ENCODE data around the gene MRPL23.

The MRPL23 gene

DNA sequence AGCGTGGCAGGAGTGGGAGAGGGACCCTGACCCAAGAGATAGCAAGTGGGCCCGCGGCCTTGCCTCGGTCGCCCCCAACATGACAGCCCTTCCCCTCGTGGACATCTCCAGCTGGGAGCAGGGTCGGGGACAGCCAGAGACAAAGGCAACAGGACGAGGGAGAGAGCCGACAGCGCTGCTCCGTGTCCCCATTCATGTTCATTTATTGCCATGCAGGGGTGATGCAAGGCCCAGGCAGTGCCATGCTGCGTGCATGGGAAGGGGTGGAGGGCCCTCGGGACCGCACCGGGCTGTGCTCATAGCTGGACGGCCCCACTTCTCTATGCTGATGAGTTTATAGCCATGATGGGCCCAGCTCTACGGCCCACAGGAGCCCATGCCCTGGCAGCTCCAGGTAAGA lies 12.7 kb downstream of the MRPL23 start:
- DNase-seq: no peak

DNA sequence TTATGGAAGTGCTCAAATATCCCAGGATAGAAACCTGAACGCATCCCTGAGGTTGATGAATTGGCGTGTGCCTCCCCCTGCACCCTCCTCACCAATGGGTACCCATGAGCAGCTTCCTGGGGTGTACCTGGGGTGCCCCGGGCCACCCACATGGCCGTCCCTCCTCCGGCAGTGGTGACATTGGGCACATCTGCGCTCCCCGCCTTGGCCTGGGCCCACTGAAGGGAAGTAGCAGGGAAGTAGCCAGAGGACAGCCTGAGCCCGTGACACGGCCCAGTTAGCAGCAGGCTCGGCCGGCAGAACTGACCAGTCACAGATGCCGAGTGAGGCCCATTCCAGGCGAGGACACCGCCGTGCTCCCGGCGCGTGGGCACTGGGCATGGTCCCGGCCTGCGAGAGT lies 16.7 kb downstream of the MRPL23 start:
- no peak for DNase-seq

DNA sequence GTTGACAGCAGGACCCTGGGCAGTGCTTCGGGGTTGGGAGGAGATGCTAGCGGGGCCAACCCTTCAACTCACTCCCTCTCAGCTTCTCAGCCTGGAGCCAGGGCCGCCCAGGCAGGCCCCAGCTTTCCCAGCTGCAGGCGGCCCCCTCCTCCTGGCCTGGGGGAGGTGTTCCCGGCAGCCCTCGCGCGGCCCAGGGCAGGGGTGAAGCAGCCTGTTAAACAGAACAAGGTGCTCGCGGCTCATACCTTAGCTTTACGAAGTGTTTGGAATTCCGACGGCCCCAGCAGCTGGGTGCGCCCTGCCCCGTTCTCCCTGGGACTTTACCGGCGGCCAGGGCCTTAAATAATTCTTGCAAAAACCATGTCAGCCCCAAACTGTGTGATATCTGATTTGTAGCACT lies 17.2 kb downstream of the MRPL23 start:
- no peak for DNase-seq

DNA sequence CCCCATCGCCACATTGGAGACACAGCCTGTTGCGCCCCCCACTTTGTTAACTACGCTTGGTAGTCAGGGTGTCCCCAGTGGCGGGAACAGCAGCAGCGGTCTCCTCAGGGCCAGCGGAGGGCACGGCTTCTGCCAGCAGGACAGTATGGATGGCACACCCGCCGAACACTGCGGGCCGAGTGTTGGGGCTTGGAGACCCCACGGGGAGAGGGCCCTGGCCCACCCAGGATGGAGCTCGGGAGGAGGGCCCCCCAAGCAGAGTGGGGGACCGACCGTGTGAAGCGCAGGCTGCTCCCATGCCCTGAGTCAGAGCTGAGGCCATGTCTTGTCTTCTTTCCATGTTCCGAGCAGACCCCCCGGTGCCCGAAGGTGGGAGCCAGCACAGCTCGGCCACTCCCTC lies 17.8 kb downstream of the MRPL23 start:
- DNase-seq: no peak

DNA sequence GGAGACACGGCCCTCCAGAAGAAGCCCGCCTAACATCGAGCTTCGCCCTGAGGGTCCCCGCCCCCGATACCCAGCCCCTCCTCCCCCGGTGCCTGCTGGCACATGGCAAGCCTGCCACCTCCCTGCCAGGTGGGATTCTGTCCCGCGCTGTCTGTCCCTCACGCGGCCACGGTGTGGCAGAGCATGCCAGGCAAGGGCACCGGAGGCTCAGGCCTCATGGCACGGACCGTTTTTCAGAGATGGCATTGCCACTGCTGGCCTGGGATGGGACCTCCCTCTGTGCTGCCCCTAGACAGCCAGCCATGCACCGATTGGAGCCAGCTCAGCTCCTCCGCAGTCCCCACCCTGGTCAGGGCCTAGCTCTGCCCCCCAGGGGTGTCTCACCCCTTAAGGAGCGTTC lies 19.4 kb downstream of the MRPL23 start:
- DNase-seq: no peak

DNA sequence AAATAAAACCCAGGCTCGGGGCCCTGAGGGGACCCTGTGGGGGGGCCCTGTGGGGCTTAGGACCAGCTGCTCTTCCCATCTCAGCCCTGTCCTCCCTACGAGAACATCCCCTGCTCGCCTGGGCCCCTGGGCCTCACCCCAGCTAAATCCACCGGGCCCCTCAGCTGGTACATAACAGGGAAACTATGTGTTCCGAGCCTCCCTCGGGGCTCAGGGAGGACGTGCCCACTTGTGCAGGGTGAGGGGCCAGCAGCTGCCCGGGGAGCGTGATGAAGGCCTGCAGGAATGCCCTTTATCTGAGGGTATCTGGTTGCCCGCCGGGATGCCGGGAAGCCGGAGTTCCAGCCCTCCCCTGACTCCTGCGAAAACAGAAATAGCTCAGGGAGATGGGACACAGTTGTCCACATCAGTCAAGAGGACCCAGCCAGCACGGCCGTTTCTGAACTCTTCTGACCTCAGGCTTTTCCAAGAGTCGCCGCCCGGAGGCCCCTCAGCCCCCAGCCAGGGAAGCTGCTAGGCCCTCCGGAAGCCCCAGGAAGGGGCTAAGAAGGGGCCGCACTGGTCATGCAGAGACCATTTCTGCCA lies 20.6 kb downstream of the MRPL23 start:
- no peak for DNase-seq

DNA sequence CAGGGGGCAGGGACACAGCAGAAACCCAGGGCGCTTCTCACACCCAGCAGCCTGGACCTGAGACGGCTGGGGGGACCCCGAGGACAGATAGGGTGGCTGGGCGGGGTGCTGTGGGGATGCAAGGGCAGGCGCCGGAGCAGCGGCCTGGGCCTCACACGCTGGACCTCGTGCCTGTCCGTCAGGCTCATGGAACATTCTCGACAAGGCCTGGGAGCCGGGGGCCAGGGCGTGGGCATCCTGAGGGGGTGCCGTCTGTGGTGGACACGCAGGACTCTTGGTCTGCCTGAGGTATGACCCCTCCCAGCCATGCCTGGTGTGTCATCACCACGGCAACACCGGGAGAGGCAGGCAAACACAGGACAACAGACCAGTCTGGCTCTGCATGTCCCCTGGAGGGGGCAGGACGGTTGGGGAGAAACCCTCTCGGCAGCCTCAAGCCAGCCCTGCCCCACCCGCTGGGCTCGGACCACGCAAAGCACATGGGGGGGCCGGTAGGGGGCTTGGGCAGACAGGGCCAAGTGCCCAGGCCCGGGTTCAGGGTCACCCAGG lies 21.4 kb downstream of the MRPL23 start:
- DNase-seq: no peak

DNA sequence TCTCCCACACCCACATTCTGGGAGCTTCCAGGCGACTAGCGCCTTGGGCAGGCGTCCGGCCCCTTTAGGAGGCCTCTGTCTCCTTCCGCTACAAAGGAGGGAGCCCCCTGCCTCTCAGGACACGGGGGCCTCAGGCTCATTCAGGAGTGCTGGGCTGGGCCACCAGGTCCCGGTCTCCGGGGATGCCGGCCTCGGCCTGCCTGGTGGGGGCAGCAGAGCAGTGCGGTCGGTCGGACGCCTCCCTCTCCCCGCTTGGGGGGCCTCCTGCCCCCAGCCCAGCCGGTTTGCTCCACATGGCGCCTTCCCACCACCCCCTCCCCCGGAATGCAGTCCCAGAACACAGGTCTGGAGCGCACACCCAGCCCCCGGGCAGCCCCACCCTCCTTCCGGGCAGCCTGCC lies 21.9 kb downstream of the MRPL23 start:
- DNase-seq: no peak

DNA sequence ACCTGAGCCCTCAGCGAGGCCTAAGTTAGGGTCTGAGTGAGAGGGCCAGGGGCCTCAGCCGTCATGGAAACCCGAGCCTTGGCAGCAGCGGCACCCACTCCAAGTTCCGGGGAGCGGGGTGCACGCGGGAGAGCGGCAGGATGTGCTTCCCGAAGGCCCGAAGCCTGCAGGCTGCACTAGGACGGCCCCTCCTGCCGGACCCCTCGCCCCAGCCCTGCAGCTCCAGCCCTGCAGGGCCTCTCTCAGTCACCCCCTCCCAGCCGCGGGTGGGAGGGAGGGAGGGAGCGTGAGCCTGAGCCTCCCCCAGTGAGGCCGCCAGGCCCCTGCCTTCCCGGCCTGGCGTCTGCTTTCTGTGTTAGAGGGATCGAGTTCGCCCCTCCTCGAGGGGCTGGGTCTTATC lies 22.6 kb downstream of the MRPL23 start:
- DNase-seq: no peak

DNA sequence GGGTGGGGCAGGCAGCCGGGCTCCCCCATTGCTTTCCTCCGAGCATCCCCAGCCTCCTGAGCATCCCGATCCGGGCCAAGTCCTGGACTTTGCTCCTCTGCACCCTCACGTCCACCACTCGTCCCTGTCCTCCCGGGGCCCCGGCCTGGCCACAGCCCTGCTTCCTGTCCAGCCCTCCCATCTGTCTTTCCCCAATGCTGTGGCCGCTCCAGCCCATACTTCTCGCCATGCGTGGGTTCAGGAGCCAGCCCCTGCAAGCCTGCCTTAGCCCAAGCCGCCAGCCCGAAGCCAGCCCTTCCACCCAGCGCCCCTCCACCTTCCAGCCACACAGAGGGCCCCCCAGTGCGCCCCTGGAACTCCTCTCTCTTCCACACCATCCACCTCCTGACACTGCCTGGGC lies 23.8 kb downstream of the MRPL23 start:
- DNase-seq: no peak

DNA sequence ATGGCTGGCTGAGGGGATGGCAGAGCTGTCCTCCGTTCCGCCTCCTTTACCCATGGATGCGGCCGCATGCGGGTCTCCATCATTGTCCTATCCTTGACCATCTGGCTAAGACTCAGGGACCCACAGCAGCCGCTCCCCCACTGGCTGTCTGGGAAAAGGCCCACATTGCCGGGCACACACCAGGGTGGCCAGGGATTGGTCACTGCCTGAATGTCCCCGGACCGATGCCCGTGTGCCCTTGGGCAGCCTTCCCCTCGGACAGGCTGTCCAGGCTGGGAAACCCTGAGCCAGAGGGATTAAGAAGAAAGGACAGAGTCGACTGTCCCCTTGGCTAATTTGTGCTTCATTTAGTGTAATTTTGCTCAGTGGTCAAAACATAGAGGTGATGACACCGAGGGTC lies 28.1 kb downstream of the MRPL23 start:
- no peak for DNase-seq

DNA sequence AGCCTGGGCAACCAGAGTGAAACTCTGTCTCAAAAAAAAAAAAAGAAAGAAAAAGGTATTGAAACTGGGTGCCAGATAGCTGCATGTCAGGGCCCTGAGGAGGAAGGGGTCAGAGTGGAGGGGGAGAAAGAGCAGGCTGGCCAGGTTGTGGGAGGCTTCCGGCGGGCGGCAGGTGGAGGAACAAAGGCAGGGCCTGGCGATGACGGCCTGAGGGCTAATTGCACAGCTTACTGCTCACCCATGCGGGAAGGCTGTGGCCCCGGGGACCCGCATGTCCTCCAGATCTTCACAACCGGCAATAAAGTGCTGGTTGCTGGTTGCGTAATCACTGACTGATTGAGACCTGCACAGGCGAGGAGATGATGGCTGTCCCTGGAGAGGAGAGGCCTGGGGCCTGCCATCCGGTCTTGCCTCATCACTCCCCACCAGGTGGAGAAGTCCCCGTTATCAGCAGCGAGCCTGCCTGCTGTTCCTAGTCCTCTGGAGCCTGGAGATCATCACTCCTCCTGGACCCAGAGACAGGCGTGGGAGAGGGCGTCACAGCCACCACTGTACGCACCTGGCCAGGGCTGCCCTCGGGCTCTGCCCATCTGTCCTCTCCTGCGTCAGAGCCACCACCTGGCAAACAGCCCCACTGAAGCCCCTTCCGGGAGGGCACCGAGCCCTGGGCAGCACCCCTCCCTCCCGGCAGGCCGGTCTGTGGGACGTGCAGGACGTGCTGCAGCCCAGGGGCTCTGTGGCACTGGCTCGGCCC lies 31.8 kb downstream of the MRPL23 start:
- no peak for DNase-seq

DNA sequence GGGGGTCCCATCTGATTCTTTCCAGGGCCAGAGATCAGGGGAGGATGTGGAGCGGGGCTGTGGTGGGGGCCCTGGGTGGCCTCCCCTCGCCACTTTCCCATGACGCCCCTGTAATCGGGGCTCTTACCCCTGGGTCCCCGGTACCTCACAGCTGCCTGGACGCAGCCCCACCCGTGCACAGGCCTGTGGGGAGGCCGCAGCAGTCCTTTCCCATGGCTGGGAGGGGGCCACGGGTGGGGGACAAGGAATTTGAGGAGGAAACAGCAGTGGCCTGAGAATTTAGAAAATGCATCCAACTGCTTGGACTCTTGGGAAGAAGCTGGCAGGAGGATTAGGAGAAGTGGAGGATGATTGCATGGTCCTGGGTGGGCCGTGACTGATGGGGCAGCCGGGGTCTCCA lies 32.5 kb downstream of the MRPL23 start:
- DNase-seq: no peak

DNA sequence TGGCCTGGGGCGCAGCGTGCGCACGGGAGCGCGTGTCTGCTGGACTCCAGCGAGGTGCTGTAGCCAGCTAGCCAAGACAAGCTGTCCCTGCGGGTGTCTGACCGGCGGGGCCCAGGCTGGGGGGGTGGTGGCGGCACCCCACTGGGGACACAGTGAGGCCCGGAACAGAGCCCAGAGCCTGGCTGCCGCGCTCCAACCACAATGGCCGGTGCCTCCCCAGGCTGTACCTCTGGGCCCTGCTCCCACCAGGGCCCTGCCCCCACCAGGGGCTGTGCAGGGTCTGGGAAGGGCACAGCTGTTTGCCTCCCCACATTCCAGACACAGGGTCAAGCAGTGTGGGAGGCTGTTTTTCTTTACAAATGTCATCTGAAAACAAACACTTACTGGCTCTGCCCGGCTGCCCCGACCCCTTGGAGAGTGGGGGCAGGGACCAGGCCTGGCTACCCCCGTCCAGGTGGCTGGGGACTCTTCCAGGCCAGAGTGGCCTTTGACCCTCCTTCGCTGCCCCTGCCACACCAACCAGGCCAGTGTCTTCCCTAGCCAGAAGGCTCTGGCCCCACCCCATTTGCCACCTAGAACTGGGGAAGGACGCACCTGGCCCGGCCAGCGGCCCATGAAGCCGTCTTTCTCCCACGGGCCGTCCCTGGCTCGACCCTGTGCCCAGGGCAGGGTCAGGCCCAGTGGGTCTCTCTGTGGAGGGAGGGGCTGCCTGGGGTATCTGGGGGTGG lies 35.9 kb downstream of the MRPL23 start:
- DNase-seq: no peak

DNA sequence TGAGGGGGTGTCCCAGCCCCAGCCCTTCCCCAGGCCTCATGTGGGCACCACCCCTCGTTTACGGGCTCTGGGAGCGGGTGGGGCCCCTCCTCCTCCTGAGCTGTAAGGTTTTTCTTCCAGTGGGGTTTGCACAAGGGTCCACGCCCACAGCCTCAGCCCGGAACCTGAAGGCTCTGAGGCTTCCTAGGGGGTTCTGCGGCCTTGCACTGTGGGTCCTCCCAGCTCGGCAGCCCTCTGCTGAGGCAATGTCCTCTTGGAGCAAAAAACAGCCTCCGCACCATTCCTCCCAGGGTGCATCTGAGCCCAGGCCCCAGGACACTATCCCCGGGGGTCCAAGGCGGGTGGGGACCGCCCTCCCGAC lies 36.4 kb downstream of the MRPL23 start:
- DNase-seq: no peak

DNA sequence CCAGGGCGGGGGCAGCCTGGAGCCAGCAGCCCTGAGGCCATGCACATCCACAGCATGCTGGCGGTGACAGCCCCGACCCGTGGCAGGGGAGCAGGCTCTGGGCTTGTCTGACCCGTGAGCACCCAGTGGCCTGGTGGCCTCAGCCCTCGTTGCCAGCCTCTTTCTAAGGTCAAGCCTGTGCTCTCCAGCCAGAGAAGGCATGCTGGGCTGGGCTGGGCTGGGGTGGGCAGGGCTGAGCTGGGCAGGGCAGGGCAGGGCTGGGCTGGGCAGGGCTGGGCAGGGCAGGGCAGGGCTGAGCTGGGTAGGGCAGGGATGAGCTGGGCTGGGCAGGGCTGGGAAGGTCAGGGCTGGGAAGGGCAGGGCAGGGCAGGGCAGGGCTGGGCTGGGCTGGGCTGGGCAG lies 39.9 kb downstream of the MRPL23 start:
- DNase-seq: no peak

DNA sequence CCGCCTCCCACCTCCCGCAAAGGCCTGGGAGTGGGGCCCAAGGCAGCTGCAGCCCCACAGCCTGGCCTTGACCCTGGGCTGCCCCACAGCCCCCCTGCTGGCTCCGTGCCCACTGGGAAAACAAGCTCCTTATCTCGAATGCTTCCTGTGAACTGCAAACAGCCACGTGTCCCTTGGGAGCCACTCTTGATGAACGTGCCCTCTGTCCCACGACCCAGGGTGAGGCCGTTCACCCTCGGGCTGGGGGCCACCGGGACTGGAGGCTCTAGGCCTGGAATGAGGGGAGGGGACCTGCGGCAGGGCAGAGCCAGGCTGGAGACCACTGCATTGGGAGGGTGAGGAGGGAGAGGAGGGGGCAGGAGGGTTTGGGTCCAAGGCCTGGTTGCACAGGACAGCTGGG lies 41.0 kb downstream of the MRPL23 start:
- no peak for DNase-seq

DNA sequence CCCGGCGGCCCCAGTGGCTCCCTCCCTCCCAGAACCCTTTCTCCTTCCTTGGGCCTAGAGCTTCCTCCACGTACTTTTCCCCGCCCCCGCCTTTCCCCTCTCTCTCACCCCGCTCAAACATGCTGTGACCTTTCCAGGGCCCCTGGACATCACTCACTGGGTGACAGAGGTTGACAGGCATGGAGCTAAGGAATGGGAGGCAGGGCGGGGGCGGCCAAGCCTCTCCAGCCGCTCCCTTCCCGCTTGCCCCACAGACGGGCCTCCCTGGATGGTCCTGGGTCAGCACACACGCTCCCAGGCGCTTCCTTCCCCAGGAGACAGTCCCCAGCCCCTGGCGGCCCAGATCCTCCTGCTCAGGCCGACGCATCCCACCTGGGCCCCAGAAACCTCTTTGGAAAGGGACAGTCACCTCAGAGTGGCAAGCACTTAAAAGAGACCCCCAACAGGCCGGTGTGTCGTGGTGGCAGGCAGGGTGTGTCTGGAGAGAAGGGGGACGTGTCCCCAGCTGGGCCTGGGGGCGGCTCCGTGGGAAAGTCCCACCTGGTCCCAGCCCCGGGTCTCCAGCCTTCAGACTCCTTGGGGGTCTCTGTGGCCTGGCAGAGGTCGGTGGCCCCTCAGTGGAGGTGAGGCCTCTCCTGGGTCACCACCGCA lies 41.7 kb downstream of the MRPL23 start:
- no peak for DNase-seq

DNA sequence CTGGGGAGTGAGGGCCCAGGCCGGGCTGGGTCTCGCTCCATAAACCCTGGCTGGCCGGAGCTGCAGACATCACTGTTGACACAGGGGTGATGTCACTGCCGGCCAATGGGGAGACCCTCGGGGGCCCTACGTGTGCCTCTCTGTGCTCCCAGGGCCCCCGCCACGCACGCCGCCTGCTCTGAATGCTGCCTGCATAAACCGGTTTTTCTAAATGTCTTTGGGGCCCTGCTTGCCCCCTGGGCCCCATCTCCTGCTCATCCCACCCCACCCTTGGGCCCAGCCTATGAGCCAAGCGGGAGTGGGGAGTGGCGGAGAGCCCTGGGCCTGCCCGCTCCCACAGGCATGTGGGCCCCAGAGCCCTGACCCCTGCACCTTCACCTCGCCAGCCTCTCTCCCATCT lies 42.8 kb downstream of the MRPL23 start:
- no peak for DNase-seq

DNA sequence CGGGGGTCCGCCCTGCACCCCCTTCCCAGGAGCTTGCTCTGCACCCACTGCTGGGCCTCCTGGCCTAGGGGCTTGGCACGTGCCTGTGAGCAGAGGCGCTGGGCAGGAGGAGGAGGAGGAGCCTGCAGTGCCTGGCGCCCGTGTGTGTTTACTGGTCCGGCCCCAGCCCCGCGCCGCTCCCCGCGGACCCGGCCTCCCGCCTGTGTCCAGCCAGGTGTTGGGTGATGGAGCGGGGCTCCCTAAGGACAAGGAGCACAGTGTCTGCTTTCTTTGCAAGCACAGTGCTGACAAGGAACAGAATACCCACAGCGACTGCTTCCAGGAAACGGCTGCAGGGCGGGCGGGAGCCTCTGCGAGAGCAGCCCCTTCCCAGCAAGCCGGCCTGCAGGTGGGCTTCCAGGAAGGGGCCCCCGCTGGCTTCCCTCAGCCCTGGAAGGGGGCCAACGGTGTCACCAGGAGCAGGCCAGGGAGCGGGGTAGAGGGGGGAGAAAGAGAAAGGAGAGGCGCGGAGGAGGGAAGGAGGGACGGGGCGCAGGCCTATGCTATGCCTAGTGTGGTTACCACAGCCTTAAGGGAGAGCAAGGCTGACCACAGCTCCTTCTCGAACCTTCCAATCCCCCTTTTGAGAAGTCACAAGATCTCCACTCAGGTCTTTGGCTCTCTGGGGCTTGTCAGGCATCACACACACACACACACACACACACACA lies 43.9 kb downstream of the MRPL23 start:
- no peak for DNase-seq

DNA sequence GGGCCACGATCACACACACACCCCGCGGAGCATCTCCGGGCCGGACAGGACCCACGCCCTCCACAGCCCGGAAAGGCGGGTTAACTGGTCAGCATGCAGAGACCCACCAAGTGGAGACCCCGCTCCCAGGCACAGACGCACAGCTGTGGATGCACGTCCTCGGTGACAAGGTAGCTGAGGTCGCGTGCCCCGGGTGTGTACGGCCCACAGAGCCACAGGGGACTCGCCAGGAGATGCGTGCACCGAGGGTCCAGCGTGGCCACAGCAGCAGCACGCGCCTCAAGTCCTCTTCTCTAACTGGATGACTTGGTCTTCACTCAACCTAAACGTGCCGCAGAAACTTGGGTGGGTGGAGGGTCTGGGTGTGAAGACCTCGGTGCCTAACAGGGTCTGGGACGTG lies 45.0 kb downstream of the MRPL23 start:
- no peak for DNase-seq

DNA sequence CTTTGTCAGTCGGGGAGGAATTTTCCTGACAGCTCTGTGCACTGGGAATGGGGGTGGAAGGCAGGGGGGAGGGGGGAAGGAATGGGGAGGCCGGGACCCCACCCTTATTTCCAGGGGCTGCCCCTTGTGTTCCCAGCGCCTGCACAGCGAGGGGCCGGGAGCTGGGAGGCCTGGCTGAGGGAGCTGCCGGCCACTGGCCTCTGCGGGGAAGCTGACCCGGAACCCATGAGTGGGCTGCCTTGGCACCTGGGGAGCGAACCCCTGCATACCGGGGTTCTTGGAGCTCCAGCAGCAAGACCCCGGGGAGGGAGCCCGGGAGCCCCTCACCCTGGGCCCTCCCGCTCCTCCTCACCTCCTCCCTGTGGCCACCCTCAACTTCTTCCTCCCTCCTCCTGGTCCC lies 47.0 kb downstream of the MRPL23 start:
- DNase-seq: no peak

DNA sequence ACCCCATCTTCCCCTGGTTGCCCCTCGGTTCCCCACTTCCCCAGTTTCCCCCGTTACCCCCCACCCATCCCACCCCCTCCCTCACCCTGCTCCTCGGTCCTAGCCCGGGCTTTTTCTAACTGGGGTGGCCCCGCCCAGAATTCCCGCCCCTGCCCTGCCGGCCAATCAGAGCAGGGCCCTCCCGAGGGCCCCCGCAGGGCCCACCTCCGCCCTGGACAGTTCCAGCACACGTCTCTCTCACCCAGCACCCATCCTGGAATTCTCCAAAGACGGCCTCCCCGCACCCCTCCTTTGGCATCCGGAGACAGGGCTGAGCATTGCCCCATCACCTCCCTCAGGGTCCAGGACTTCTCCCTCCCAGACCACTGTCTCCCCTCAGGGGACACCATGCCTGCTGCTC lies 50.6 kb downstream of the MRPL23 start, which contains the start of gene H19:
Gene H19 (minus strand): TSS at position 88 of the 400 bp plus-strand sequence.
- no peak for DNase-seq
